GM06990 (cell line): Measurements from ENCODE around the gene IKZF1.
A peak's percentile ranks its signal among the peaks of the same experiment; 100 is the strongest.
"Not testable (repeated sequence)": the region's sequence is repeated elsewhere in the genome, so short reads cannot be mapped to it uniquely, and the experiment has no call there.

Experiments
- DNase-seq: peaks from one replicate; pipeline ENCODE4 v3.0.0-alpha.2; 2011; ENCODE audit not compliant: insufficient read length; ENCODE audit errors: extremely low read depth
- H3K27me3 ChIP-seq: replicated peaks from 2 replicates; pipeline ENCODE4 v1.6.0; 2011; ENCODE audit warnings: low read length; ENCODE audit not compliant: control insufficient read depth, insufficient read depth
- H3K36me3 ChIP-seq: 2 replicates; pipeline ENCODE4 v1.5.1; 2011; ENCODE audit warnings: low read length; ENCODE audit not compliant: control insufficient read depth, insufficient read depth
- H3K4me3 ChIP-seq: replicated peaks from 2 replicates; pipeline ENCODE4 v1.5.1; 2011; ENCODE audit warnings: low read depth, mild to moderate bottlenecking, control low read depth, low read length
- TF ChIP-seq, protein P1 (sequence below): IDR thresholded peaks from 2 replicates; pipeline ENCODE4 v1.5.1; 2011; ENCODE audit warnings: low read length, control low read depth, mild to moderate bottlenecking, inconsistent platforms; ENCODE audit not compliant: insufficient read depth, poor library complexity, severe bottlenecking

IKZF1 gene

DNA sequence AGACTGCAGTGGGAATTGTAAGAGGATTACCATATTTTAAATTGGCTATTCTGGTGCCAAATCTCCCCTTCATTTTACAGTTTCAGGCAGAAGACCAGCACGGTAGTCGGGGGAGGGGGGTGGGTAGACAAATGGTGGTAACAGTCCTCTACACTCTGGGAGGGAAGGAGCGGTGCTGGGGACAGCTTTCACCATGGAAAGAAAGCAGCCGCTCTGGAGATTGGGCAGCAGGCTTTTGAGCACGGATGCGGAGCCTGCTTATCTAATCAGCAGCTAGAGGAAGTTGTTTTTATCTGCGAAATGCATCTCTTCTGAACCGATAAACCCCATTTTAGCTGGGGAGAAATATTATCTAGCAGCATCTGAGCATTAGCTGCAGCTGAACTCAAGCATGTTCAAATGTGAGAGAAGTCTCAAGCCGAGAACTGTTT lies 28.7 kb downstream of the IKZF1 start:
- H3K36me3 ChIP-seq: no peaks in the 10 kb centered on the region; the same call in 1 of the 2 replicates
- H3K27me3 ChIP-seq: no peaks in the 10 kb centered on the region
- peak overlapping the region; percentile 32 for H3K4me3 ChIP-seq
- DNase-seq: no peak
- TF ChIP-seq, protein P1, sequence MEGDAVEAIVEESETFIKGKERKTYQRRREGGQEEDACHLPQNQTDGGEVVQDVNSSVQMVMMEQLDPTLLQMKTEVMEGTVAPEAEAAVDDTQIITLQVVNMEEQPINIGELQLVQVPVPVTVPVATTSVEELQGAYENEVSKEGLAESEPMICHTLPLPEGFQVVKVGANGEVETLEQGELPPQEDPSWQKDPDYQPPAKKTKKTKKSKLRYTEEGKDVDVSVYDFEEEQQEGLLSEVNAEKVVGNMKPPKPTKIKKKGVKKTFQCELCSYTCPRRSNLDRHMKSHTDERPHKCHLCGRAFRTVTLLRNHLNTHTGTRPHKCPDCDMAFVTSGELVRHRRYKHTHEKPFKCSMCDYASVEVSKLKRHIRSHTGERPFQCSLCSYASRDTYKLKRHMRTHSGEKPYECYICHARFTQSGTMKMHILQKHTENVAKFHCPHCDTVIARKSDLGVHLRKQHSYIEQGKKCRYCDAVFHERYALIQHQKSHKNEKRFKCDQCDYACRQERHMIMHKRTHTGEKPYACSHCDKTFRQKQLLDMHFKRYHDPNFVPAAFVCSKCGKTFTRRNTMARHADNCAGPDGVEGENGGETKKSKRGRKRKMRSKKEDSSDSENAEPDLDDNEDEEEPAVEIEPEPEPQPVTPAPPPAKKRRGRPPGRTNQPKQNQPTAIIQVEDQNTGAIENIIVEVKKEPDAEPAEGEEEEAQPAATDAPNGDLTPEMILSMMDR: no peak

DNA sequence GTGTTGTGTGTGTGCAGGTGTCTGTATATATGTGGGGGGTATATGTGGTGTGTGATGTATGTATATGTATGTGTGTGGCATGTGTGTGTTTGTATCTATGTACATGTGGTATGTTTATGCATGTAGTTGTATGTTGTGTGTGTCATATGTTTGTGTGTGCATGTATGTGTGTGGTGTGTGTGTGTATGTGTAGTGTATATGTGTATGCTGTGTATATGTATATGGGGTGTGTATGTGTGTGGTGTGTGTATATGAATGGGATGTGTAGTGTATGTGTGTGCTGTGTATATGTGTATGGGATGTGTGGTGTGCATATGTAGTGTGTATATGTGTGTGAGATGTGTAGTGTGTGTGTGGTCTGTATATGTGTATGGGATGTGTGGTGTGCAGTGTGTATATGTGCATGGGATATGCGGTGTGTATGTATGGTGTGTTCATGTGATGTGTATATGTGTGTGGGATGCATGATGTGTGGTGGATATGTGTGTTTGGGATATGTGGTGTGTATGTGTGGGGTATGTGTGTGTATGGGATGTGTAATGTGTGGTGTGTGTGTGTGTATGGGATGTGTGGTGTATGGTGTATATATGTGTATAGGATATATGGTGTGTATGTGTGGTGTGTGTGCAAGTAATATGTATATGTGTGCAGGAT lies 30.0 kb downstream of the IKZF1 start:
- Histone ChIP-seq H3K4me3 (no peak overlapping the region), H3K27me3 (no peaks in the 10 kb centered on the region), H3K36me3 (no peaks in the 10 kb centered on the region; the same call in 1 of the 2 replicates)
- TF ChIP-seq, protein P1: no peak
- no peak for DNase-seq

DNA sequence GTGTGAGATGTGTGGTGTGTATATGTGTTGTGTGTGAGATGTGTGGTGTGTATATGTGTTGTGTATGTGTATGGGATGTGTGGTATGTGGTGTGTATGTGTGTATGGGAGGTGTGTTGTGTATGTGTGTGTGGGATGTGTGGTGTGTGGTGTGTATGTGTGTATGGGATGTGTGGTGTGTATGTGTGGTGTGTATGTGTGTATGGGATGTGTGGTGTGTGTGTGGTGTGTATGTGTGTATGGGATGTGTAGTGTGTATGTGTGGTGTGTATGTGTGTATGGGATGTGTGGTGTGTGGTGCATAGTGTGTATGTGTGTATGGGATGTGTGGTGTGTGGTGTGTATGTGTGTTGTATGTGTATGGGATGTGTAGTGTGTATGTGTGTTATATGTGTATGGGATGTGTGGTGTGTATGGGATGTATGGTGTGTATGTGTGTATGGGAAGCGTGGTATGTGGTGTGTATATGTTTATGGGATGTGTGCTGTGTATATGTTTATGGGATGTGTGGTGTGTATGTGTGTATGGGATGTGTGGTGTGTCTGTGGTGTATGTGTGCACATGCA lies 30.8 kb downstream of the IKZF1 start:
- no peak for DNase-seq
- Histone ChIP-seq H3K36me3 (no peaks in the 10 kb centered on the region; the same call in 1 of the 2 replicates), H3K4me3 (no peak overlapping the region), H3K27me3 (no peaks in the 10 kb centered on the region)
- TF ChIP-seq, protein P1: no peak

DNA sequence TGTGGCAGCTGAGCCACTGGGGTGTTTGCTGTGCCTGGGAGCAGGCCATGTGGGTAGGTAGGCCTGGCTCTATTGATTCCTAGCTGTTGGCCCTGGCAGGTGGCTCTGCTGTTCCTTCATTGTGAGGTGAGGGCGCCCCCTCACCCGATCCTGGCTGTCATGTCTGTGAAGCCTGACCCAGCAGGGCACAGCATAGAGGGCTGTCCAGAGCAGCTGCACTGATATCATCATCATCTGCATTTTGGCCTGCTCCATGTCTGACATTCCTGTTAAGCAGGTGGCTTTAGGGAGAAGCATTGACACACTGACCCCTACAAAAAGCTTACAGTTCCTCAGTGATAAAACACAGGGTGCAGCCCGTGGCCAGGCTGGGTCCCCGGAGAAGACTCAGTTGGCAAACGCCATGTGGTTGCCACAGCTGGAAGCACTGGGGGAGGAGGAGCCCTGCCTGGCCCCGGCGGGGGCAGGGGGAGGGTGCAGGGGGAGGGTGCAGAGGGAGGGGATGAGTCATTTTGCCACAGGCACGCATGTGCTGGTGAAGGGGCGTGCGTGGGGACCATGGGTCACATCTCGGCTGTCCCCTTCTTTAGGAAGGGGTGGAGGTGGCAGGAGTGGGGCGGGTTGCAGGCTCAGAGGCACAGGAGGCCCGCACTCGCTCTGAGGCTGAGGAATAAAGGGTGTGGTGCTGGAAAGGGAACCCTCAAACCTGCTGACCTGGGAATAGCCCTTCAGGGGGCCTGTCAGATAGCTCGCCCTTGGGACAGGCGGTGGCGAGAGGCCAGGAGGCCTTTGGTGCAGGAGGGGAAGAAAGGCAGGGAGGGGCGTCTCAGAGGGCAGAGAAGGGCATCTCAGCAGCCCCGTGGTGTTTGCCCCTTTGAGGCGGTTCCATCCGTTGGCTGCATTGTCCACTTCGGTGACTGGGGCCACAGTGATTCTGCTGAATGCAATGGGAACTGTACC lies 31.6 kb downstream of the IKZF1 start:
- H3K4me3 ChIP-seq: no peak overlapping the region
- peak; percentile 82 for DNase-seq
- no peaks in the 10 kb centered on the region; the same call in 1 of the 2 replicates for H3K36me3 ChIP-seq
- TF ChIP-seq, protein P1: peak; percentile 29
- no peaks in the 10 kb centered on the region for H3K27me3 ChIP-seq

DNA sequence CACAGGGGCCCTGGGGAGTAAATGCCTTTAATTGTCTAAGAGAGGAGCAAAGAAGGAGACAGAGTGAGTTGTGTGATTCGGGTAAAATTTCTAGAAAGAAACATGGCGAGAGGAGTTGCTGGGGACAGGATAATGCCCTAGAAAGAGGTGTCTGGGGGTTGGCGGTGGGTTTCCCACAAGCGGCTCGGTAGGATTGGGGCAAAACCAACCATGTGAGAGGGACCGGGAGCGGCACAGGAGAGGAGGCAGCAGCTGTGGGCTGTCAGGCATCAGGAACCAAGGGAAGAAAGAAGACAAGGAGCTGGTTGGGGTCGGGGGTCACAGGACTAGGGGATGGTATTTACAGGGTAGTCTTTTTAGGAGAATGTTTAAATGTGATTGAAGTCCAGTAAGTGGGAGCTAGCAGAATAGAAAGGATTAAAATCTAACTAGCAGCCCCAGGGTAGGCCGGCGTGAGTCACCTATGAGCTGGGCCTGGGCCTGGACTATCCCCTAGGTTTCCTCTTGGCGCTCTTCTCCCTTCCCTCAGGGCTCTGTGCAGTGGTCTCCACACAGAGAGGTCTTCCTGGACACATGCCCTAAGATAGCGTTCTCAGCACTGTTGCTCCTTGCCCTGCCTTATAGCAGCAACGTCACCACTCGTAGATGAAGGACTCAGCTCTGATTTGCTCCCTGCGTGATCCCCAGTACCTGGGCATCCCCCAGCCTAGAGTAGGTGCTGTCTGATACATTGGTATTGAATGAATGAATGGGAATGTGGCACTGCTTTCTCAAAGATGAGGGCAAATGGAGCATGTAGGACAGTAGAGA lies 32.6 kb downstream of the IKZF1 start:
- Histone ChIP-seq H3K27me3 (no peaks in the 10 kb centered on the region), H3K4me3 (no peak overlapping the region)

DNA sequence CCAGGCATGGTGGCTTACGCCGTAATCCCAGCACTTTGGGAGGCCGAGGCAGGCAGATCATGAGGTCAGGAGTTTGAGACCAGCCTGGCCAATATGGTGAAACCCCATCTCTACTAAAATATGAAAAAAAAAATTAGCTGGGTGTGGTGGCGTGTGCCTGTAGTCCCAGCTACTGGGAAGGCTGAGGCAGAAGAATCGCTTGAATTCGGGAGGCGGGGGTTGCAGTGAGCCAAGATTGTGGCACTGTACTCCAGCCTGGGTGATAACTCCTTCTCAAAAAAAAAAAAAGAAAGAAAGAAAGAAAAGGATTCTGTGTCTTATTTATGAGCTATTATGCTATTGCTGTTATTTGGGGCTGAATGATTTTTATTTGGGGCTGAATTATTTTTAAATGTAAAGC lies 35.0 kb downstream of the IKZF1 start:
- H3K4me3 ChIP-seq, H3K27me3 ChIP-seq, DNase-seq, H3K36me3 ChIP-seq: not testable (repeated sequence)

More for the DNA sequence above, 32.6 kb downstream of the IKZF1 start:
- DNase-seq: no peak
- H3K36me3 ChIP-seq: no peaks in the 10 kb centered on the region; the same call in 1 of the 2 replicates
- TF ChIP-seq, protein P1: no peak
